Neural cell (in vitro differentiated cells): ENCODE measurements around the gene VTI1B. TPM values are rescaled to one million over a fixed set of nuclear protein-coding genes. Genes with fewer than 3 reads are reported as not detected.

ENCODE experiments used
- H2AFZ ChIP-seq: fragments of 200-600, 300-800 bp; sonication (generic), shearing (Covaris generic); 2 replicates; pipeline ENCODE4 v1.6.0; 2014; ENCODE audit warnings: low read depth, mild to moderate bottlenecking, antibody characterized with exemption, low read length, moderate library complexity
- H3F3A ChIP-seq: fragments of 200-600 bp; shearing (Covaris generic); 2 replicates; pipeline ENCODE4 v1.6.1; 2016; ENCODE audit warnings: mild to moderate bottlenecking, moderate library complexity, mixed read lengths, antibody characterized with exemption, low read length; ENCODE audit not compliant: insufficient read depth, poor library complexity, severe bottlenecking
- H3K27ac ChIP-seq: fragments of 200-600, 300-800 bp; sonication (generic), shearing (Covaris generic); 2 replicates; pipeline ENCODE4 v1.5.1; 2014; ENCODE audit warnings: mild to moderate bottlenecking, low read length, moderate library complexity
- H3K27me3 ChIP-seq: fragments of 300-800, 200-600 bp; sonication (generic), shearing (Covaris generic); 2 replicates; pipeline ENCODE4 v1.6.0; 2014; ENCODE audit warnings: mild to moderate bottlenecking, low read depth, low read length, moderate library complexity; ENCODE audit not compliant: insufficient read depth
- H3K36me3 ChIP-seq: fragments of 300-800, 200-600 bp; sonication (generic), shearing (Covaris generic); 2 replicates; pipeline ENCODE4 v1.5.1; 2014; ENCODE audit warnings: mild to moderate bottlenecking, antibody characterized with exemption, low read length, moderate library complexity; ENCODE audit not compliant: insufficient read depth
- H3K4me2 ChIP-seq: fragments of 300-800, 200-600 bp; sonication (generic), shearing (Covaris generic); 2 replicates; pipeline ENCODE4 v1.6.0; 2014; ENCODE audit warnings: mild to moderate bottlenecking, low read length
- H3K4me3 ChIP-seq: fragments of 300-800, 200-600 bp; sonication (generic), shearing (Covaris generic); 2 replicates; pipeline ENCODE4 v1.5.1; 2014; ENCODE audit warnings: mild to moderate bottlenecking, low read length, moderate library complexity
- H3K79me2 ChIP-seq: fragments of 200-600 bp; shearing (Covaris generic); replicated peaks from 2 replicates; pipeline ENCODE4 v1.6.0; 2014; ENCODE audit warnings: mild to moderate bottlenecking, low read length, moderate library complexity; ENCODE audit not compliant: insufficient read depth
- H3K9ac ChIP-seq: fragments of 300-800, 200-600 bp; sonication (generic), shearing (Covaris generic); 2 replicates; pipeline ENCODE4 v1.6.1; 2016; ENCODE audit warnings: mild to moderate bottlenecking, low read length, mixed read lengths
- H3K9me2 ChIP-seq: fragments of 200-600 bp; shearing (Covaris generic); 2 replicates; pipeline ENCODE4 v1.6.1; 2016; ENCODE audit warnings: mild to moderate bottlenecking, low read length, mixed read lengths; ENCODE audit not compliant: insufficient read depth
- H3K9me3 ChIP-seq: fragments of 200-600, 300-800 bp; sonication (generic), shearing (Covaris generic); 2 replicates; pipeline ENCODE4 v1.6.1; 2016; ENCODE audit warnings: mild to moderate bottlenecking, mixed run types, low read length, moderate library complexity, mixed read lengths
- H4K20me1 ChIP-seq: fragments of 200-600 bp; shearing (Covaris generic); 2 replicates; pipeline ENCODE4 v1.6.1; 2016; ENCODE audit warnings: mild to moderate bottlenecking, mixed run types; ENCODE audit not compliant: insufficient read depth
- CTCF ChIP-seq: fragments of 450-650 bp; IDR thresholded peaks from 2 replicates; pipeline ENCODE4 v1.5.1; 2014; ENCODE audit warnings: antibody characterized with exemption, mild to moderate bottlenecking, moderate library complexity; ENCODE audit not compliant: poor library complexity, severe bottlenecking
- EP300 ChIP-seq: fragments of 450-650 bp; conservative IDR thresholded peaks from 2 replicates; pipeline ENCODE4 v1.6.1; 2014; ENCODE audit warnings: antibody characterized with exemption, mild to moderate bottlenecking, moderate library complexity; ENCODE audit not compliant: poor library complexity, severe bottlenecking
- EZH2 ChIP-seq: fragments of 200-600, 300-800 bp; shearing (Covaris generic), sonication (generic); IDR thresholded peaks from 2 replicates; pipeline ENCODE4 v1.6.1; 2014; ENCODE audit warnings: antibody characterized with exemption, low read length, borderline replicate concordance, mild to moderate bottlenecking; ENCODE audit not compliant: insufficient read depth, poor library complexity, severe bottlenecking
- MXI1 ChIP-seq: fragments of 450-650 bp; conservative IDR thresholded peaks from 2 replicates; pipeline ENCODE4 v1.6.1; 2014; ENCODE audit warnings: antibody characterized with exemption, mild to moderate bottlenecking; ENCODE audit not compliant: poor library complexity, severe bottlenecking
- POLR2AphosphoS5 ChIP-seq: IDR thresholded peaks from 2 replicates; pipeline ENCODE4 v1.6.1; 2012
- RAD21 ChIP-seq: fragments of 450-650 bp; conservative IDR thresholded peaks from 2 replicates; pipeline ENCODE4 v1.6.1; 2014; ENCODE audit warnings: antibody characterized with exemption, mild to moderate bottlenecking, moderate library complexity
- REST ChIP-seq: IDR thresholded peaks from 2 replicates; pipeline ENCODE4 v1.6.1; 2012; ENCODE audit warnings: borderline replicate concordance
- SMC3 ChIP-seq: fragments of 450-650 bp; conservative IDR thresholded peaks from 2 replicates; pipeline ENCODE4 v1.6.1; 2014; ENCODE audit warnings: antibody characterized with exemption, mild to moderate bottlenecking, moderate library complexity; ENCODE audit not compliant: poor library complexity
- TAF1 ChIP-seq: IDR thresholded peaks from 2 replicates; pipeline ENCODE4 v1.6.1; 2012; ENCODE audit warnings: low read depth
- polyA plus RNA-seq: library from polyadenylated mRNA; depleted of rRNA; stranded (reverse); fragments of >200 nt; gene quantifications from 2 replicates; pipeline ENCODE4 v1.2.3, GENCODE V29; 2014

VTI1B gene
- polyA plus RNA-seq, 1 donor from 2014 or later = 78.6 TPM

- no peaks in the 10 kb centered on the region for H3K27me3 ChIP-seq
- H3K9ac ChIP-seq = peak overlapping the region; percentile 95
- peaks cover 21% of the 10 kb centered on the region for H3K36me3 ChIP-seq
- H3K4me2 ChIP-seq = peak overlapping the region; percentile 98
- H3K9me3 ChIP-seq = no peaks in the 10 kb centered on the region
- no peaks in the 10 kb centered on the region for H4K20me1 ChIP-seq
- H3F3A ChIP-seq = no peaks in the 10 kb centered on the region
- peak overlapping the region; percentile 80 for H2AFZ ChIP-seq
- no peaks in the 10 kb centered on the region for H3K9me2 ChIP-seq
- TF ChIP-seq SMC3 = no peak
- peak; percentile 38 for TF ChIP-seq POLR2AphosphoS5
- TF ChIP-seq REST = peak; percentile 55
- TF ChIP-seq TAF1 = peak; percentile 20
- H3K4me3 ChIP-seq = peak overlapping the region; percentile 81
- peaks cover 14% of the 10 kb centered on the region for H3K79me2 ChIP-seq
- H3K27ac ChIP-seq = peak overlapping the region; percentile 92
These were observed 54.1 kb downstream of the VTI1B start for GRCh38 chr14:67620217-67620785.

GRCh38 chr14:67619446-67620216 is 54.8 kb downstream of the VTI1B start, which contains the start of gene ARG2:
TSS of gene ARG2 (plus strand) at chr14:67619920. CDS start at chr14:67619978, 58 bp downstream.
- Histone ChIP-seq H3K27ac (peak within 1 kb of the TSS; percentile 92), H3K79me2 (peaks cover 14% of the 10 kb centered on the region), H3K4me3 (peak within 1 kb of the TSS; percentile 81), H3K4me2 (peak within 1 kb of the TSS; percentile 98), H3K9me3 (no peaks in the 10 kb centered on the region), H3K9me2 (no peaks in the 10 kb centered on the region), H2AFZ (peak within 1 kb of the TSS; percentile 80), H3K36me3 (peaks cover 15% of the 10 kb centered on the region), H4K20me1 (no peaks in the 10 kb centered on the region), H3K9ac (peak within 1 kb of the TSS; percentile 95), H3K27me3 (no peaks in the 10 kb centered on the region), H3F3A (no peaks in the 10 kb centered on the region)
- TF ChIP-seq EP300 (no peak), REST (peak; percentile 88), CTCF (peak; percentile 61), RAD21 (no peak), TAF1 (peak; percentile 94), MXI1 (peak; percentile 72), SMC3 (no peak), POLR2AphosphoS5 (peak; percentile 99), EZH2 (no peak)
